ENCODE data around the gene SFR1. TPM values are rescaled to one million over a fixed set of nuclear protein-coding genes. Genes with fewer than 3 reads are reported as not detected.

The SFR1 gene
- total RNA-seq, 6 experiments from 2014 or later, result 4.4 to 6.5 (median 5.7) TPM

GRCh38 chr10:104142081-104142480 is 20.1 kb downstream of the SFR1 start:
- Mint-ChIP-seq H3K27ac (no peak overlapping the region), H3K4me1 (ENCODE audit: low read depth) (no peaks in the 10 kb centered on the region), H3K9me3 (no peaks in the 10 kb centered on the region), H3K4me3 (no peak overlapping the region), H3K27me3 (ENCODE audit: insufficient read depth) (peaks cover 21% of the 10 kb centered on the region), H3K36me3 (ENCODE audit: low read depth) (no peaks in the 10 kb centered on the region)
- no peak for TF ChIP-seq CTCF (IDR thresholded peaks at IDR 0.05)
- no peak for DNase-seq

GRCh38 chr10:104143829-104144228 is 21.9 kb downstream of the SFR1 start:
- H3K36me3 Mint-ChIP-seq (ENCODE audit: low read depth), result no peaks in the 10 kb centered on the region

GRCh38 chr10:104144931-104145330 is 23.0 kb downstream of the SFR1 start:
- no peak overlapping the region for H3K4me3 Mint-ChIP-seq
- no peak for TF ChIP-seq CTCF (IDR thresholded peaks at IDR 0.05)
- H3K27ac Mint-ChIP-seq, result no peak overlapping the region
- no peak for DNase-seq
- H3K9me3 Mint-ChIP-seq, result no peaks in the 10 kb centered on the region
- H3K36me3 Mint-ChIP-seq (ENCODE audit: low read depth), result no peaks in the 10 kb centered on the region
- peaks cover 25% of the 10 kb centered on the region for H3K27me3 Mint-ChIP-seq (ENCODE audit: insufficient read depth)
- peaks cover under 1% of the 10 kb centered on the region; the same call in 1 of the 2 replicates for H3K4me1 Mint-ChIP-seq (ENCODE audit: low read depth)

More at GRCh38 chr10:104143829-104144228, 21.9 kb downstream of the SFR1 start:
- H3K27ac Mint-ChIP-seq, result no peak overlapping the region
- no peak for TF ChIP-seq CTCF (IDR thresholded peaks at IDR 0.05)
- H3K9me3 Mint-ChIP-seq, result no peaks in the 10 kb centered on the region
- H3K27me3 Mint-ChIP-seq (ENCODE audit: insufficient read depth), result peaks cover 25% of the 10 kb centered on the region
- DNase-seq, result no peak
- H3K4me3 Mint-ChIP-seq, result no peak overlapping the region
- H3K4me1 Mint-ChIP-seq (ENCODE audit: low read depth), result no peaks in the 10 kb centered on the region

- Mint-ChIP-seq H3K4me3 (no peak overlapping the region), H3K27ac (no peak overlapping the region), H3K36me3 (ENCODE audit: low read depth) (peaks cover 3% of the 10 kb centered on the region), H3K4me1 (ENCODE audit: low read depth) (peaks cover 5% of the 10 kb centered on the region; the same call in 1 of the 2 replicates), H3K27me3 (ENCODE audit: insufficient read depth) (peaks cover 30% of the 10 kb centered on the region), H3K9me3 (peaks cover 10% of the 10 kb centered on the region)
- DNase-seq, result no peak
- no peak for TF ChIP-seq CTCF (IDR thresholded peaks at IDR 0.05)
These were observed 24.9 kb downstream of the SFR1 start for GRCh38 chr10:104146882-104147281.

GRCh38 chr10:104150139-104150538 is 28.2 kb downstream of the SFR1 start:
- peaks cover 24% of the 10 kb centered on the region for H3K27me3 Mint-ChIP-seq (ENCODE audit: insufficient read depth)
- peaks cover 8% of the 10 kb centered on the region for H3K36me3 Mint-ChIP-seq (ENCODE audit: low read depth)
- H3K9me3 Mint-ChIP-seq, result peaks cover 19% of the 10 kb centered on the region
- no peak for TF ChIP-seq CTCF (IDR thresholded peaks at IDR 0.05)
- no peak overlapping the region for H3K4me3 Mint-ChIP-seq
- H3K4me1 Mint-ChIP-seq (ENCODE audit: low read depth), result peaks cover 5% of the 10 kb centered on the region; the same call in 1 of the 2 replicates
- no peak overlapping the region for H3K27ac Mint-ChIP-seq
- DNase-seq, result no peak

- no peak for TF ChIP-seq CTCF (IDR thresholded peaks at IDR 0.05)
- Mint-ChIP-seq H3K27me3 (ENCODE audit: insufficient read depth) (peaks cover 22% of the 10 kb centered on the region), H3K4me1 (ENCODE audit: low read depth) (peaks cover 5% of the 10 kb centered on the region; the same call in 1 of the 2 replicates), H3K27ac (no peak overlapping the region), H3K4me3 (no peak overlapping the region), H3K36me3 (ENCODE audit: low read depth) (peaks cover 8% of the 10 kb centered on the region), H3K9me3 (peaks cover 19% of the 10 kb centered on the region)
- no peak for DNase-seq
These were observed 29.8 kb downstream of the SFR1 start for GRCh38 chr10:104151737-104152136.
